GM18517 (cell line): ENCODE data around the gene BOK.
"Not testable (repeated sequence)": the region's sequence is repeated elsewhere in the genome, so short reads cannot be mapped to it uniquely, and the experiment has no call there.

Experiments used
- ATAC-seq: cut with Tn5 transposase; IDR thresholded peaks from one replicate; pipeline ENCODE4 v1.9.1; 2021; ENCODE audit warnings: mild to moderate bottlenecking, moderate library complexity; ENCODE audit not compliant: unreplicated experiment

Gene BOK, protein sequence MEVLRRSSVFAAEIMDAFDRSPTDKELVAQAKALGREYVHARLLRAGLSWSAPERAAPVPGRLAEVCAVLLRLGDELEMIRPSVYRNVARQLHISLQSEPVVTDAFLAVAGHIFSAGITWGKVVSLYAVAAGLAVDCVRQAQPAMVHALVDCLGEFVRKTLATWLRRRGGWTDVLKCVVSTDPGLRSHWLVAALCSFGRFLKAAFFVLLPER

DNA sequence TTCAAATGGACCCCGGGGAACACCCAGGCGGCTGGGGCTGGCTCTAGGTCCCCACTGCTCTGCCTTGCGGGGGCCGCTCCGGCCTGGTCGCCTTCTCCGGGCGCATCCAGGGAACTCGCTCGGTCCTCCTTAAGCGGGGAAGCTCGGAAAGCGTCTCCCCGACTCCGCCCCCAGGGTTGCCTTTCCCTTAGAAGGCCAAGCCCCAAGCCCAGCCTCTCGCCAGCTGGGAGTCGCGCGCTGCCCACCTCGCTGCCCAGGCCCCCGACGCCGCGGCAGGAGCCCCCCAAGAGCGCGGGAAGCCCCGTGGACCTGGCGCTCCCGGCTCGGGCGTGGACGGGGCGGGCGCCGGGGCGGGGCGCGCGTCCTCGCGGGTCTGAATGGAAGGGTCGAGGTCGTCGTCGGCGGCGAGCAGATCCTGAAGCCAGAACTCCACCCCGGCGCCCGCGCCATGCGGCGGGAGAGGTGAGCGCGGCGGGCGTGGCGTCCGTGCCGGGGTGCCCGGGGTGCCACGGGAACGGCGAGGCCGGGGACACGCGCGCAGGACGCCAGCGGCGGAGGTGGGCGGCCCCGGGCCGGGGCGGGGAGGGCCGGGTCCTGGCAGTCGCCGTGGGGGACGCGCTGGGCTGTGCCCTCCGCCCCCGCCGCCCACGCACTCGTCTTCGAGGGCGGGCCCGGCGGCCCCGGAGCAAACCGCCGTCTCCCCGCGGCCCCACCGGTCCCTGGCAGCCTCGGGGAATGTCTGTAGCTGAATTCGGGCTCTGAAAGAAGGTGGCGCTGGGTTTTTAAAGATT is at the start of gene BOK:
BOK (plus strand) TSS at position 214 of the 791 bp plus-strand sequence. CDS start 739 bp downstream, outside the sequence.
- no peak for ATAC-seq

DNA sequence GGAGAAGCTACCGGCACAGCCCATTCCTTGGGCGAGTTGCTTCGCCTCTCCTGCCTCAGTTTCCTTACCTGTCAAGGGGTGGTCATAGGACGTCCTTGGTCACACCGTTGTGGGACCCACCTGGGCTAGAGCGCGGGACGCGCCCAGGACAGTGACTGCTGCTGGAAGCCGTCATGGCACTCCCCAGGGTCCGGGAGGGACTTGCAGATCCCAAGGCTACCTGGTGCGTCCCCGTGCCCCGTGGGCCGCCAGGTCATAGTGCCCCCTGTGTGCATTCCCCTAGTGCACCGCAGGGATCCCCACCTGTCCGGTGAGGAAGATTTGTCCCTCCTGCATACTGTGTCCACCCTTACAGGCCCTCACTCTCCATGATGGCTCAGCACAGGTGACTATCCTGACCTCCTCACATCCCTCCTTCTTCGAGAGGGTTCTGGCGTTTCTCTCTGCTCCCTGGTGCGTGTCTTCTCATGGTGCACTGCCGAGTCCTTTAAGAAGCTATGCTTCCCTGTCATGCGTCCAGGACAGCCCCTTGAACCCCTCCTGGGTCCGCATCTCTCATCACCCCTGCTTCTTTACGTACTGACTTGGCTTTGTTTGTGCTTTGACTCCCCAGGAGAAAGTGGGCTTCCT is 49.3 kb upstream of the BOK start:
- no peak for ATAC-seq

DNA sequence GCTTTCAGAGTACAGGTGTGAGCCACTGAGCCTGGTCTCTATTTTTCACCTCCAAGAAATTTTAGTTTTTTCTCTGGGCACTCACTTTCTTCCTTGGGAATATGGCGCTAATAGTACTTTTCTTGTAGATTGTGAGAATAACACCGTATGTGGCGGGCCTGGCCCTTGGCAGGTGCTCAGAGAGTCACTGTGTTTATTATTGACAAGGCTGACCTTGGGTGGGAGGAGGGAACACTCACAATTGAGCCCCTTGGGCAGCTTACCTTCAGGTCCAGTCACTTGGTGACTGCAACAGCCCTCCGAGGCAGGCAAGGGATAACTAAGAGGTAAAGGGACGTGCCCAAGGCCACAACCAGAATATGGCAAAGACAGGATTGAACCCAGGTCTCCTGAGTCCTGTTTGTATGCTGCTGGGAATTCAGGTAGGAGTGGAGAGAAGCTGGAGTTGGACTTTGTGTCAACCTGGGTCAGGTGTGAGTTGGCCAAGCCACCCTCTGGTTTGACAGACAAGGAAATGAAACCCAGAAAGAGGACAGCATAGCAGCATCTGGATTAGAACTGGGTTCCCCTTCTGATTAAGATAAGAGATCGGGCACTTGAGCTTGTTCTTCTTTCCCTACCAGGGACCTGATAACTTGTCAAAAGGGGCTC is 47.3 kb upstream of the BOK start:
- ATAC-seq: no peak

DNA sequence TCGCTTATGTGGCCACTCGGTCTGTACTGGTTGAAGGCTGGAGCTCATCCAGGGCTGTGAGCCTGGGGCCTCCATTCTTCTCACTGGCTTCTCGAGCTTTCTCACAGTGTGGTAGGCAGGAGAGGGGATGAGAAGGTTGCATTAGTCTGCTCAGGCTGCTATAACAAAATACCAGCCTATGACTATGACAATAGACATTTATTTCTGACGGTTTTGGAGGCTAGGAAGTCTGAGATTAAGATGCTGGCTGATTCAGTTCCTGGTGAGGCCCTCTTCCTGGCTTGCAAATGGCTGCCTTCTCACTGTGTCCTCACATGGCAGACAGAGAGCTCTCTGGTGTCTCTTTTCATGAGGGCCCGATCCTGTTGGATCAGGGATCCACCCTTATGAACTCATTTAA is 44.0 kb upstream of the BOK start:
- no peak for ATAC-seq

DNA sequence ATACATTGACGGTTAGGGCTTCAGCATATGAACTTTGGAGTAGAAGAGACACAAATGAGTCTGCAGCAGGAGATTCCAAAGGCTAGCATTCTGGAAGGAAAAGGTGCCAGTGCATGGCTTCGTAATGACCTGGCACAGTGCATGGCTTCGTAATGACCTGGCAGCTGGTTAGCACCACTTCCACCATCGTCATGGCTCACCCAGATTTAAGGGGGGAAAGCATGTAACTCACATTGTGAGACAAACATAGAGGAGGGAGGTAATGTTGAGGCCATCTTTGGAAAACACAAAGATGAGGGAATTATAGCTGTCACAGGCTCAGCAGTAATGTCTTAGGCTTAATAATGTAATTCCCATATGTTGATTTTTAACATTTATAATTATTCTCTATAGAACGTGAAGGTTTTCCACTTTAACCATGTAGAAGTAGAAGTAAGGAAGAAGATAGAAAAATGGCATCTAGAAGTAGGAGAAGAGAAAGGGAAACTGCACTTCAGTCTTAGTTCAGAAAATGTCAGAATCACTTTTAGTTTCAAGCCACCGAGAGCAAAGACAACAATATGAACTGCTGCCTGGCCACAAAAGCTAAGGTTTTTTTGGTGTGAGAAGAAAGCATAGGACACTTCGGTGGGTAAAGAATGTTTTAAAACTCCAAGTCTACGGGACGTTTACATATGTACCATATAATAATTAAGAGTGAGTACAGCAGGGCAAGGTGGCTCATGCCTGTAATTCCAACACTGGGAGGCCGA is 43.4 kb upstream of the BOK start:
- ATAC-seq: peak; percentile 73

DNA sequence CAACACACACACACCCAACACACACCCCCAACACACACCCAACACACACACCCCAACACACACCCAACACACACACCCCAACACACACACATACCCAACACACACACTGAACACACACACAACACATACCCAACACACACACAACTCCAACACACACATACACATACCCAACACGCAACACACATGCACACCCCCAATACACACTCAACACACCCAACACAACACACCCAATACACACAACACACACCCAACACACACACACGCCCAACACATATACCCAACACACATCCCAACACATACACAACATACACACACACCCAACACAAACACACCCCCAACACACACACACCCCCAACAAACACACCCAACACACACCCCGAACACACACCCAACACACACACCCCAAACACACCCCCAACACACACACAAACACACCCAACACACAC is 42.0 kb upstream of the BOK start:
- no peak for ATAC-seq

DNA sequence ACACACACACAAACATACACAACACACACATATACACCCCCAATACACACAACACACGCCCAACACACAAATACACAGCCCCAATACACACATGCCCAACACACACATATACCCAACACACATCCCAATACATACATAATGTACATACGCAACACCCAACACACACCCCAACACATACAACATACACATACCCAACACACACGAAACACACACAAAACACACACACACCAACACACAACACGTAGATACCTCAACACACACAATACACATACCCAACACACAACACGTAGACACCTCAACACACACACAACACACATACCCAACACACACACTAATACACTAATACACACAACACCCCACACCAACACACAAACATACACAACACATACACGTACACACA is 41.2 kb upstream of the BOK start:
- ATAC-seq: no peak

DNA sequence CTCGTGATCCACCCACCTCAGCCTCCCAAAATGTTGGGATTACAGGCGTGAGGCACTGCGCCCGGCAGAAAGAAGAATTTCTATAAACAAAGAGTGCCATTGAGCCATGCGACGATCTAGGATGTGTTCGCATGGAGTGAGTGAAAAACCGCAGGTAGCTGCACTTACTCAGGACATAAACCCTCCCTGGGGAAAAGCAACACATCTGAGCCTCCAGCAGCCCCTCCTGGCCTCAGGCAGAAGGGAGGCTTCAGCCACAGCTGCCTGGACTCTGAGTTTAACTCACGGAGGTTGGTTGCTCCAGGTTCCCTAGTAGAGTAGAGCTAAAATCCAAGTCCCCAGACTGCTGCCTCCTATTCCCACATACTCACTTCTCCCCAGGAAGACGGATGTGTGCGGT is 38.9 kb upstream of the BOK start:
- ATAC-seq: no peak

DNA sequence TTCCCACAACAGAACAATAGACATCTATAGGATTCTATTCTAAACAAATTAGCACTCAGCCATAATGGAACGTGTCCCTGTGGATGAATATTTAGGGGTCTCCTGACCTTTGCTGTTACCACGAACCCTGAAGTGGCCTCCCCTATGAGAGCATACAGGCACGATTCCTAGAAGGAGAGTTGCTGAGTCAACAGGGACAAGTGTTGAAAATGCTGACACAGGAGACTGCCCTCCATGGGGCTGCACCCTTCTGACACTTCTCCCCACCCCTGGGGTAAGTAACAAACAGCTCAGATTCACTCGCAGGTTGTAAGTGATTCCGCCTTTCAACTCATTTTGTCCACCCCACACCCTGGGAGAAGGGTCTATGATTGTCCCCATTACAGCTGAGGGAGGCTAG is 36.1 kb upstream of the BOK start:
- no peak for ATAC-seq

DNA sequence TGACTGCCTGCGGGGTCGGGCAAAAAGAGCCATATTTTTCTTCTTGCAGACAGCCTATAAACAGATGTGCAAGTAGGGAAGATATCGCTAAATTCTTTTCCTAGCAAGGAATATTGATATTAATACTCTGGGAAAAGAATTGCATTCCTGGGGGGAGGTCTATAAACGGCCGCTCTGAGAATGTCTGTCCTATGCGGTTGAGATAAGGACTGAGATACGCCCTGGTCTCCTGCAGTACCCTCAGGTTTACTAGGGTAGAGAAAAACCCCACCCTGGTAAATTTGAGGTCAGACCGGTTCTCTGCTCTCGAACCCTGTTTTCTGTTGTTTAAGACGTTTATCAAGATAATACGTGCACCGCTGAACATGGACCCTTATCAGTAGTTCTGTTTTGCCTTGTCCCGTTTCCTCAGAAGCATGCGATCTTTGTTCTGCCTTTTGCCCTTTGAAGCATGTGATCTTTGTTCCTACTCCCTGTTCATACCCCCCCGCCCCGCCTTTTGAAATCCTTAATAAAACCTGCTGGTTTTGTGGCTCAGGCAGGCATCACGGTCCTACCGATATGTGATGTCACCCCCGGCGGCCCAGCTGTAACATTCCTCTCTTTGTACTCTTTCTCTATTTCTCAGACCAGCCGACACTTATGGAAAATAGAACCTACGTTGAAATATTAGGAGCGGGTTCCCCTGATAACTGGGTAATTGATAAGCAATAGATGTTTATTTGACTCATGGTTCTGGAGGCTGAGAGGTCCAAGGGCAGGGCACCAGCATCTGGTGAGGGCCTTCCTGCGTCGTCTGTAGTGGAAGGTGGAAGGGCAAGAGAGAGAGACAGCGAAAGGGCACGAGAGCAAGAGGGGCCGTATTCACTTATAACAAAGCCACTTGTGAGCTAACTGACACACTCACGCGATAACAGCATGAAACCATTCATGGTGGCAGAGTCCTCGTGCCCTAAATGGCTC is 32.4 kb upstream of the BOK start:
- not testable (repeated sequence) for ATAC-seq

DNA sequence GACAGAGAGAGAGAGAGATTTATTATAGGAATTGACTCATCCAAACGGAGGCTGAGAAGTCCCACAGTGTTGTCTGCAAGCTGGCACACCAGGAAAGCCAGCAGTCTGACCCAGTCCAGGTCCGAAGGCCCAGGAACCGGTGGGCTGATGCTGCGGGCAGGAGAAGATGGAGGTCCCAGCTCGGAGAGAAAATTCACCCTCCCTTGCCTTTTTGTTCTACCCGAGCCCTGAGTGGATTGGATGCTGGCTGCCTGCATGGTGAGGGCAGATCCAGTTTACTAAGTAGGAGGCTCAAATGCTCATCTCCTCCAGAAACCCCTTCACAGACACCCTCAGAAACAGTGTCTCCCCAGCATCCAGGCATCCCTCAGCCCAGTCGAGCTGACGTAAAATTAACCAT is 28.0 kb upstream of the BOK start:
- no peak for ATAC-seq

DNA sequence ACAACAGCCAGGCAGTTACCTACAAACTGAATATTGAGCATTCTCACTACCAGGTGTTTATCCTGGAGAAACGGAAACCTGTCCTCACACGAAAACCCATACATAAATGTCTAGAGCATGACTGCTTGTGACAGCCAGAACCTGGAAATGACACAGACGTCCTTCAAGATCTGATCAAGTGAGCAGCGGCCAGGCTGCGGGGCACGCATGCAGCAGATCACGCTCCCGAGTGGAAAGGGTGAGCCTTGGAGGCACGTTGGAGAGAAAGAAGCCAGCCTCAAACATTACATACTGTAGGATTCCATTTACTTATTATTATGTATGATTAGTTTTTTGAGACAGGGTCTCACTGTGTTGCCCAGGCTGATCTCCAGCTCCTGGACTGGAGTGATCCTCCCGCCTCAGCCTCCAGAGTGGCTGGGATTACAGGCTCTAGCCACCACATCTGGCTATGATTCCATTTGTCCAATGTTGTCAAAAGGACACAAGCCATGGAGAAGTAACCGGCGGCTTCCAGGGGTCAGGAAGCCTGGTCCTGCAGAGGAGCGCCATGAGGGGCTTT is 27.3 kb upstream of the BOK start:
- no peak for ATAC-seq

DNA sequence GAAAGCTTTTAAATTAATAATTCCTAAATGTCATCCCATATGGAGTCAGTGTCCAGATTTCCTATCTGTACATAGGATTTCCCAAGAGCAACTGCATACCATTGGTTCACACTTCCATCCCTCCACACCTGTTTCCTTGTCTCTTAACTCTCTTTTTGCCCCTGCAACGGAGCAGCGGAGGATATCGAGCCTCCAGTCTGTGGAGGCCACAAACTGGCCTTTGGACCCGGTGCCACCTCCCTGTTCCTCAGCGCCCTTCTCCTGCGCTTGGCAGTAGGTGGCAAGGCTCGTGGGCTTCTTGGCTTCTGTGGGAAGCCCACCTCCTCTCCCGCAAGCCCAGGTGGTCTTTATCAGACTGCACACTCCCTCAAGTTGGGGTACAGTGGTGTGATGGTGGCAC is 26.4 kb upstream of the BOK start:
- ATAC-seq: no peak

DNA sequence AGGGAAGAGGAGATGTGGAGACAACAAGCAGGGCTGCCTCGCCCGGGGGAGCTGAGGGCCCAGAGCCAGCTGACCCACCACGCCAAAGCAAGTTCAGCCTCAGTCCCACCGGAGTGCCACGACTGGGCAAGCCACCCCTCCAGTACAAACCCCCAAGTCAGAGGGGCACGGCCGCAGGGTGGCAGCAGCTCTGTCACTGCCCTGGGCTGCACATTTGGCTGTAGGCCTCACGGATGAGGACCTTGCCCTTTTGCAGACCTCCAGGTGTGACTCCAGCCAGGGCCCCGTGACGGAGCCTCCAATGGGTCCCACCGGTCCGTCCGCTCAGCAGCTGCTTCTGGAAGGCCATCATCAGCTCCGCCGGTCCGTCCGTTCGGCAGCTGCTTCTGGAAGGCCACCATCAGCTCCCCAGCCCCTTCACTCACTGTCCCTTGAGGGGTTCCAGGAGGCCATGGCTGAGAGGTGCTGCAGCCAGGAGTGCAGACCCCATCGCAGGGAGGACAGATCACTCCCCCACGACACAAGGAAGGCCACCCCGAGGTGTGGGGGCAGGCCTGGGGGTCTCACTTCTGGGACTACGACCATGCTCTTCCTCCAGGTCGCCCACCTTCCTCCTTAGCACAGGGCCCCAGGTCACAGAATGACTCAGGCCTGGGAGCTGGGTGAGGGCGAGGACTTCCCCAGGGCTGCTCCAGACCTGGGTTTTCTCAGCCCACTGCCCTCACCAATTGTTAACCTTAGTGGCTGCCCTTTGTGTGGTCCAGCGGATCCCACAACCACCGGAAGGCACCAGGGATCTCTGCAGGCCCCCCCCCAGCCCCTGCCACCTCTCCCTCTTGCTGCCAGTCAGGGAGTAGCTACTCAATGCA is 25.6 kb upstream of the BOK start:
- no peak for ATAC-seq

DNA sequence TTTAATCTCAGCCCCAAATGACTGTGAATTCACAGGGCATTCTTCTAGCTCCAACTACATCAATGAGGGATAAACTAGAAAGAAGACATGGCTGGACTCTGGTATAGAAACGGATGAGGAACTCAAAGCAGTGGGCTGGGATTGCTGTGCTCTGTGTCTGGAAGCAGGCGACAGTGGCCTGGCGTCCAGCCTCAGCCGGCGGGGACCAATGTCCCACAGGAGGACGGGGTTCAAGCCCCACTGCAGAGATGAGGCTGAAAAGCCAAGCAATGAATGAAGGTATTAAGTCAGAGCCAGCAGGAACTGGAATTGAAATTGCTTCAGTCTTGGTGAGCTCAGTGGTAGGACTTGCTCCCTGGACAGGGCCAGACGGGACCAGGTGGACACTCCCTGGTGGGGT is 24.3 kb upstream of the BOK start:
- no peak for ATAC-seq

DNA sequence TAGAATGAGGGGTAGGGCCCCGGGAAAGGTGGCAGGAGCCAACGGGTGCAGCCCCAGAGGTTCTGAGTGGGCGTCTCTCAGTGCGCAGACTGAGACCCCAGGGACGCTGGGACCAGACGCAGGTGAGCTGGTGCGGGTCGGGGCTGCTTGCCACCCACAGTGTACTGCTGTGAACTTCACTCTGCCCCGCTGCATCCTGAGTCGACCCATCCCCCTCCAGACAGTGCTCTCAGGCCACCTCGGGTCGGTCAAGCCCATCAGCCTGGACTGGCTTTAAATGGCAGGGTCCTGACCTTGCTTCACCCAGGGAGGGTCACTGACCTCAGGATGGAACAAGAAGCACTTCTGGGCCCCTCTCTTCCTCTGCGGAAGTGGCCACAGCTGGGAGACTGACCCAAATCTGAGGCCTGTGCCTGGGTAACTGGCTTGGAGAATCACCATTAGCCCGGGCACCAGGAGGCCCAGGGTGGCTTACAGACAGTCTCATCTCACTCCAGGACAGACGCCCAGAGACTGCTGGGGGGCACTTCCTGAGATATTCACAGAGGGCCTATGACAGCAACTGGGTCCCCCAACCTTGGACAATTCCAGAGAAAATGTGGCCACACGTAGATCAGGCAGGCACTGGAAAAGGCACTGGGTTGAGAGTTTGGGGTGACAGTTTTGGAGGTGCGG is 23.7 kb upstream of the BOK start:
- ATAC-seq: no peak

DNA sequence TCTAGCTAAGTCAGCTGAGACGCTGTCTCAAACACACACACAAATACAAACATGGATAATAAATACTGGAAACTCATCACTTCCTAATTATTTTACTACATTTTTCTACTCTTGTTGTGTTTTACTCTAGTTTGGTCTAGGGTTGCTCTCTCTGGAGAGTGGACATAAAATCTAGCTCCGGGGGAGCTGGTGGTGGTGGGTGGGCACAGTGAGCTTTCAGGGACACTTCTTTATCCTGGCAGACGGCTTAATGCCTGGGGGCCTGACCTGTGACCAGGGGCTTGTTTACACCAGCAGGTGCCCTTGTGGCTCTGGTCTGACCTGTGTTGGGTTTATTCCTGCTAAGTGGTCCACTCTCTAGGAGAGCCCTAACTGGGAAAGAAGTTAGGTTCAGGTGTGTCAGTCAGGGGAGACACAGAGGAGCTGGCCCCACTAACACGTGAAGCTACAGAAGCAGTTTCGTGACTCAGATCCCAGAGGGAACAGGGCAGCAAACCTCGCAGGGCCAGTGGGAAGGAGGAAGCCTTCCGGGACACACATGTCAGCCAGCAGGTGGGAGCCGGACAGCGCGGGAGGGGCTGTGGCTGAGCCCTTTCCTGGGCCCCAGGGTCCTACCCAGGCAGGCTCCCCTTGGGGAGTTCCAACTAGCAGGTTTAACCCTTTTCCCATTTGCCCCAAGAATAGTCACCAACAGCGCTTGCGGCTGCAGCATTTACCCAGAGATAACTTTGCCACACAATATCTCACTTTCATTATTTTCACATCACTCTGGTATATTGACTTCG is 22.5 kb upstream of the BOK start:
- no peak for ATAC-seq
